HEK293 (cell line): Measurements from ENCODE around the gene SPRED2.
A peak's percentile ranks its signal among the peaks of the same experiment; 100 is the strongest.

Experiments used
- BCL11B ChIP-seq: fragments of 450-650 bp; formaldehyde crosslinking; IDR thresholded peaks from 2 replicates; pipeline ENCODE4 v1.5.1; 2016; ENCODE audit warnings: low read depth, missing biosample characterization, missing genetic modification characterization
- MZF1 ChIP-seq: fragments of 450-650 bp; formaldehyde crosslinking; IDR thresholded peaks from 2 replicates; pipeline ENCODE4 v1.5.1; 2017; ENCODE audit warnings: missing biosample characterization, missing genetic modification characterization, borderline replicate concordance
- PRDM1 ChIP-seq: fragments of 450-650 bp; formaldehyde crosslinking; IDR thresholded peaks from 2 replicates; pipeline ENCODE4; 2016; ENCODE audit warnings: missing biosample characterization, missing genetic modification characterization
- SCRT1 ChIP-seq: fragments of 450-650 bp; formaldehyde crosslinking; IDR thresholded peaks from 2 replicates; pipeline ENCODE4 v1.5.1; 2016; ENCODE audit warnings: missing biosample characterization, missing genetic modification characterization, borderline replicate concordance
- SP3 ChIP-seq: fragments of 450-650 bp; formaldehyde crosslinking; IDR thresholded peaks from 2 replicates; pipeline ENCODE4 v1.5.1; 2016; ENCODE audit warnings: missing biosample characterization, missing genetic modification characterization
- ZFP3 ChIP-seq: fragments of 450-650 bp; formaldehyde crosslinking; IDR thresholded peaks from 2 replicates; pipeline ENCODE4 v1.5.1; 2016; ENCODE audit warnings: low read depth, missing biosample characterization, missing genetic modification characterization
- ZNF138 ChIP-seq: fragments of 450-650 bp; formaldehyde crosslinking; IDR thresholded peaks from 2 replicates; pipeline ENCODE4 v1.5.1; 2016; ENCODE audit warnings: missing biosample characterization, missing genetic modification characterization, borderline replicate concordance
- ZNF223 ChIP-seq: fragments of 450-650 bp; formaldehyde crosslinking; IDR thresholded peaks from 2 replicates; pipeline ENCODE4 v1.5.1; 2016; ENCODE audit warnings: missing biosample characterization, missing genetic modification characterization
- ZNF24 ChIP-seq: fragments of 450-650 bp; formaldehyde crosslinking; IDR thresholded peaks from 2 replicates; pipeline ENCODE4 v1.5.1; 2016; ENCODE audit warnings: missing biosample characterization, missing genetic modification characterization
- ZNF341 ChIP-seq: fragments of 450-650 bp; formaldehyde crosslinking; IDR thresholded peaks from 2 replicates; pipeline ENCODE4; 2016; ENCODE audit warnings: low read depth, missing biosample characterization, missing genetic modification characterization
- ZNF366 ChIP-seq: fragments of 450-650 bp; formaldehyde crosslinking; conservative IDR thresholded peaks from 2 replicates; pipeline ENCODE4 v1.5.1; 2016; ENCODE audit warnings: missing biosample characterization, missing genetic modification characterization
- ZNF394 ChIP-seq: fragments of 450-650 bp; formaldehyde crosslinking; IDR thresholded peaks from 2 replicates; pipeline ENCODE4 v1.5.1; 2016; ENCODE audit warnings: missing biosample characterization, missing genetic modification characterization, mild to moderate bottlenecking, moderate library complexity, borderline replicate concordance
- ZNF501 ChIP-seq: fragments of 450-650 bp; formaldehyde crosslinking; IDR thresholded peaks from 2 replicates; pipeline ENCODE4 v1.5.1; 2016; ENCODE audit warnings: missing biosample characterization, missing genetic modification characterization
- ZNF600 ChIP-seq: fragments of 450-650 bp; formaldehyde crosslinking; IDR thresholded peaks from 2 replicates; pipeline ENCODE4 v1.5.1; 2016; ENCODE audit warnings: missing biosample characterization, missing genetic modification characterization
- ZNF629 ChIP-seq: fragments of 450-650 bp; formaldehyde crosslinking; IDR thresholded peaks from 2 replicates; pipeline ENCODE4 v1.5.1; 2017; ENCODE audit warnings: missing biosample characterization, missing genetic modification characterization
- ZNF660 ChIP-seq: fragments of 450-650 bp; IDR thresholded peaks from 2 replicates; pipeline ENCODE4 v1.5.1; 2018; ENCODE audit warnings: missing biosample characterization, mild to moderate bottlenecking, missing genetic modification characterization
- ZSCAN16 ChIP-seq: fragments of 450-650 bp; formaldehyde crosslinking; IDR thresholded peaks from 2 replicates; pipeline ENCODE4 v1.5.1; 2016; ENCODE audit warnings: missing biosample characterization, missing genetic modification characterization
- ZSCAN23 ChIP-seq: fragments of 450-650 bp; formaldehyde crosslinking; IDR thresholded peaks from 2 replicates; pipeline ENCODE4 v1.5.1; 2016; ENCODE audit warnings: missing biosample characterization, missing genetic modification characterization
- ZSCAN30 ChIP-seq: fragments of 450-650 bp; IDR thresholded peaks from 2 replicates; pipeline ENCODE4 v1.5.1; 2018; ENCODE audit warnings: missing biosample characterization, mild to moderate bottlenecking, missing genetic modification characterization, moderate library complexity
- TF ChIP-seq, protein P1 (sequence below): fragments of 450-650 bp; formaldehyde crosslinking; IDR thresholded peaks from 2 replicates; pipeline ENCODE4 v1.5.1; 2017; ENCODE audit warnings: missing biosample characterization, missing genetic modification characterization
- TF ChIP-seq, protein P2 (sequence below): fragments of 450-650 bp; formaldehyde crosslinking; IDR thresholded peaks from 2 replicates; pipeline ENCODE4 v1.5.1; 2016; ENCODE audit warnings: missing biosample characterization, missing genetic modification characterization
- TF ChIP-seq, protein P3 (sequence below): fragments of 450-650 bp; formaldehyde crosslinking; IDR thresholded peaks from 2 replicates; pipeline ENCODE4 v1.5.1; 2016; ENCODE audit warnings: missing biosample characterization, missing genetic modification characterization
- TF ChIP-seq, protein P4 (sequence below): fragments of 450-650 bp; formaldehyde crosslinking; IDR thresholded peaks from 2 replicates; pipeline ENCODE4 v1.5.1; 2016; ENCODE audit warnings: missing biosample characterization, missing genetic modification characterization, borderline replicate concordance
- TF ChIP-seq, protein P5 (sequence below): fragments of 450-650 bp; formaldehyde crosslinking; IDR thresholded peaks from 2 replicates; pipeline ENCODE4 v1.5.1; 2016; ENCODE audit warnings: missing biosample characterization, missing genetic modification characterization
- TF ChIP-seq, protein P6 (sequence below): fragments of 450-650 bp; formaldehyde crosslinking; IDR thresholded peaks from 2 replicates; pipeline ENCODE4 v1.5.1; 2017; ENCODE audit warnings: missing biosample characterization, missing genetic modification characterization

The SPRED2 gene

DNA sequence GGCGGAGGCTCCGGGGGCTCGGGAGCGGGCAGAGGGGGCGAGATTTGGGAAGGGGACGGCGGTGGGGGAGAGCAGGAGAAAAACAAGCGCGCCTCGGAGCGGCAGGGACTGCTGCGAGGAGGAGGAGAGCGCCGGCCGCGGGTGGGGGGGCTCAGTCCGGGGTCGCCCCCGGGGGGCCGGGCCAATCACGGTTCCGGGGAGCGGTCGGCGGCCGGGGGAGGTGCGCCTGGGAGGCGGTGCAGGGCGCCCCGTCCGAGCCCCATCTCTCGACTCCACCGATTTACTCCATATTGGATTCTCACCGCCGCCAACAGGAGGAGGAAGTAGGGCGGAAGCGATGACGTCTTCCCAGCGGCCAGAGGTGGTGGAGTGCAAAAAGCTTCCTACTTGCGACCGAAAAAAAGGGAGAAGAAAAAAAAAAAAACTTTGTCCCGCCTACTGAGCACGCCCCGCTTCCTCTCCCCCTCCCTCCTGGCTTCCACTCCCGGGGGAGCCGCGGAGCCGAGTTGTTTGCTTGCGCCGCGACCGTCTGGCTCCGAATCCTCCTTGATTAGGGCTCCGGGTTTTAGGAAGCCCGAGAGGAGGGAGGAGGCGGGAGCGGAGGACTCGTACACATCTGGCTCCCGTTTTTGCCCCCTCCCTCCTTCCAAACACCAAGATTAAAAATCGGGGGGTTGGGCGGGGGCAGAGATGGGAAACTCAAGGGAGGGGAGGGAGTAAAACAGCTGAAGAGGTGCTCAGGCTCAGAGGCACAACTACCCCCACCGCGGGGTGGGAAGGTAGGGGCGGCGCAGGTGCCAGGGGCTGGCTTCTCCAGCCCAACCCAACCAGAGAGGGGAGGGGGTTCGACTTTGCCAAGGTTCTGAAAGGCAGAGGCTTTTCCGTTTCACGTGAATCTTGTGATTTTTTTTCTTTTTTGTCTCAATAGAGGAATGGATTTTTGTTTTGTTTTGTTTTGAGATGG lies at the start of gene SPRED2 (continued):
- TF ChIP-seq ZSCAN30 (tag by site-specific recombination) (peak; percentile 85; the same call in 1 of the 2 replicates), ZNF223 (no peak), SCRT1 (tag by site-specific recombination) (no peak), ZSCAN23 (peak; percentile 73; the same call in 1 of the 2 replicates), SP3 (tag by site-specific recombination) (peak; percentile 94), ZNF600 (tag by site-specific recombination) (0 out of 2 replicates have a peak, but pooled peaks have one; percentile 12), ZNF660 (tag by site-specific recombination) (peak; percentile 96), ZNF138 (tag by site-specific recombination) (no peak), ZNF394 (tag by site-specific recombination) (peak; percentile 73), BCL11B (tag by site-specific recombination) (0 out of 2 replicates have a peak, but pooled peaks have one; percentile 77), ZNF341 (tag by site-specific recombination) (peak; percentile 83), MZF1 (0 out of 2 replicates have a peak, but pooled peaks have one; percentile 56), PRDM1 (tag by site-specific recombination) (no peak), ZSCAN16 (tag by site-specific recombination) (no peak), ZNF24 (peak; percentile 71), ZNF629 (tag by site-specific recombination) (peak; percentile 91), ZFP3 (tag by site-specific recombination) (peak; percentile 49), ZNF366 (tag by site-specific recombination) (peak; percentile 90), ZNF501 (peak; percentile 64; the same call in 1 of the 2 replicates)
- TF ChIP-seq, protein P1, sequence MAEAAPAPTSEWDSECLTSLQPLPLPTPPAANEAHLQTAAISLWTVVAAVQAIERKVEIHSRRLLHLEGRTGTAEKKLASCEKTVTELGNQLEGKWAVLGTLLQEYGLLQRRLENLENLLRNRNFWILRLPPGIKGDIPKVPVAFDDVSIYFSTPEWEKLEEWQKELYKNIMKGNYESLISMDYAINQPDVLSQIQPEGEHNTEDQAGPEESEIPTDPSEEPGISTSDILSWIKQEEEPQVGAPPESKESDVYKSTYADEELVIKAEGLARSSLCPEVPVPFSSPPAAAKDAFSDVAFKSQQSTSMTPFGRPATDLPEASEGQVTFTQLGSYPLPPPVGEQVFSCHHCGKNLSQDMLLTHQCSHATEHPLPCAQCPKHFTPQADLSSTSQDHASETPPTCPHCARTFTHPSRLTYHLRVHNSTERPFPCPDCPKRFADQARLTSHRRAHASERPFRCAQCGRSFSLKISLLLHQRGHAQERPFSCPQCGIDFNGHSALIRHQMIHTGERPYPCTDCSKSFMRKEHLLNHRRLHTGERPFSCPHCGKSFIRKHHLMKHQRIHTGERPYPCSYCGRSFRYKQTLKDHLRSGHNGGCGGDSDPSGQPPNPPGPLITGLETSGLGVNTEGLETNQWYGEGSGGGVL (tag by site-specific recombination): peak; percentile 89
- TF ChIP-seq, protein P2, sequence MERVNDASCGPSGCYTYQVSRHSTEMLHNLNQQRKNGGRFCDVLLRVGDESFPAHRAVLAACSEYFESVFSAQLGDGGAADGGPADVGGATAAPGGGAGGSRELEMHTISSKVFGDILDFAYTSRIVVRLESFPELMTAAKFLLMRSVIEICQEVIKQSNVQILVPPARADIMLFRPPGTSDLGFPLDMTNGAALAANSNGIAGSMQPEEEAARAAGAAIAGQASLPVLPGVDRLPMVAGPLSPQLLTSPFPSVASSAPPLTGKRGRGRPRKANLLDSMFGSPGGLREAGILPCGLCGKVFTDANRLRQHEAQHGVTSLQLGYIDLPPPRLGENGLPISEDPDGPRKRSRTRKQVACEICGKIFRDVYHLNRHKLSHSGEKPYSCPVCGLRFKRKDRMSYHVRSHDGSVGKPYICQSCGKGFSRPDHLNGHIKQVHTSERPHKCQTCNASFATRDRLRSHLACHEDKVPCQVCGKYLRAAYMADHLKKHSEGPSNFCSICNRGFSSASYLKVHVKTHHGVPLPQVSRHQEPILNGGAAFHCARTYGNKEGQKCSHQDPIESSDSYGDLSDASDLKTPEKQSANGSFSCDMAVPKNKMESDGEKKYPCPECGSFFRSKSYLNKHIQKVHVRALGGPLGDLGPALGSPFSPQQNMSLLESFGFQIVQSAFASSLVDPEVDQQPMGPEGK (tag by site-specific recombination): peak; percentile 95
- TF ChIP-seq, protein P3, sequence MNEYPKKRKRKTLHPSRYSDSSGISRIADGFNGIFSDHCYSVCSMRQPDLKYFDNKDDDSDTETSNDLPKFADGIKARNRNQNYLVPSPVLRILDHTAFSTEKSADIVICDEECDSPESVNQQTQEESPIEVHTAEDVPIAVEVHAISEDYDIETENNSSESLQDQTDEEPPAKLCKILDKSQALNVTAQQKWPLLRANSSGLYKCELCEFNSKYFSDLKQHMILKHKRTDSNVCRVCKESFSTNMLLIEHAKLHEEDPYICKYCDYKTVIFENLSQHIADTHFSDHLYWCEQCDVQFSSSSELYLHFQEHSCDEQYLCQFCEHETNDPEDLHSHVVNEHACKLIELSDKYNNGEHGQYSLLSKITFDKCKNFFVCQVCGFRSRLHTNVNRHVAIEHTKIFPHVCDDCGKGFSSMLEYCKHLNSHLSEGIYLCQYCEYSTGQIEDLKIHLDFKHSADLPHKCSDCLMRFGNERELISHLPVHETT (tag by site-specific recombination): peak; percentile 75
- TF ChIP-seq, protein P4, sequence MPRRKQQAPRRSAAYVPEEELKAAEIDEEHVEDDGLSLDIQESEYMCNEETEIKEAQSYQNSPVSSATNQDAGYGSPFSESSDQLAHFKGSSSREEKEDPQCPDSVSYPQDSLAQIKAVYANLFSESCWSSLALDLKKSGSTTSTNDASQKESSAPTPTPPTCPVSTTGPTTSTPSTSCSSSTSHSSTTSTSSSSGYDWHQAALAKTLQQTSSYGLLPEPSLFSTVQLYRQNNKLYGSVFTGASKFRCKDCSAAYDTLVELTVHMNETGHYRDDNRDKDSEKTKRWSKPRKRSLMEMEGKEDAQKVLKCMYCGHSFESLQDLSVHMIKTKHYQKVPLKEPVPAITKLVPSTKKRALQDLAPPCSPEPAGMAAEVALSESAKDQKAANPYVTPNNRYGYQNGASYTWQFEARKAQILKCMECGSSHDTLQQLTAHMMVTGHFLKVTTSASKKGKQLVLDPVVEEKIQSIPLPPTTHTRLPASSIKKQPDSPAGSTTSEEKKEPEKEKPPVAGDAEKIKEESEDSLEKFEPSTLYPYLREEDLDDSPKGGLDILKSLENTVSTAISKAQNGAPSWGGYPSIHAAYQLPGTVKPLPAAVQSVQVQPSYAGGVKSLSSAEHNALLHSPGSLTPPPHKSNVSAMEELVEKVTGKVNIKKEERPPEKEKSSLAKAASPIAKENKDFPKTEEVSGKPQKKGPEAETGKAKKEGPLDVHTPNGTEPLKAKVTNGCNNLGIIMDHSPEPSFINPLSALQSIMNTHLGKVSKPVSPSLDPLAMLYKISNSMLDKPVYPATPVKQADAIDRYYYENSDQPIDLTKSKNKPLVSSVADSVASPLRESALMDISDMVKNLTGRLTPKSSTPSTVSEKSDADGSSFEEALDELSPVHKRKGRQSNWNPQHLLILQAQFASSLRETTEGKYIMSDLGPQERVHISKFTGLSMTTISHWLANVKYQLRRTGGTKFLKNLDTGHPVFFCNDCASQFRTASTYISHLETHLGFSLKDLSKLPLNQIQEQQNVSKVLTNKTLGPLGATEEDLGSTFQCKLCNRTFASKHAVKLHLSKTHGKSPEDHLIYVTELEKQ: peak; percentile 57; the same call in 1 of the 2 replicates
- TF ChIP-seq, protein P5, sequence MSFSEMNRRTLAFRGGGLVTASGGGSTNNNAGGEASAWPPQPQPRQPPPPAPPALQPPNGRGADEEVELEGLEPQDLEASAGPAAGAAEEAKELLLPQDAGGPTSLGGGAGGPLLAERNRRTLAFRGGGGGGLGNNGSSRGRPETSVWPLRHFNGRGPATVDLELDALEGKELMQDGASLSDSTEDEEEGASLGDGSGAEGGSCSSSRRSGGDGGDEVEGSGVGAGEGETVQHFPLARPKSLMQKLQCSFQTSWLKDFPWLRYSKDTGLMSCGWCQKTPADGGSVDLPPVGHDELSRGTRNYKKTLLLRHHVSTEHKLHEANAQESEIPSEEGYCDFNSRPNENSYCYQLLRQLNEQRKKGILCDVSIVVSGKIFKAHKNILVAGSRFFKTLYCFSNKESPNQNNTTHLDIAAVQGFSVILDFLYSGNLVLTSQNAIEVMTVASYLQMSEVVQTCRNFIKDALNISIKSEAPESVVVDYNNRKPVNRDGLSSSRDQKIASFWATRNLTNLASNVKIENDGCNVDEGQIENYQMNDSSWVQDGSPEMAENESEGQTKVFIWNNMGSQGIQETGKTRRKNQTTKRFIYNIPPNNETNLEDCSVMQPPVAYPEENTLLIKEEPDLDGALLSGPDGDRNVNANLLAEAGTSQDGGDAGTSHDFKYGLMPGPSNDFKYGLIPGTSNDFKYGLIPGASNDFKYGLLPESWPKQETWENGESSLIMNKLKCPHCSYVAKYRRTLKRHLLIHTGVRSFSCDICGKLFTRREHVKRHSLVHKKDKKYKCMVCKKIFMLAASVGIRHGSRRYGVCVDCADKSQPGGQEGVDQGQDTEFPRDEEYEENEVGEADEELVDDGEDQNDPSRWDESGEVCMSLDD: peak; percentile 84
- TF ChIP-seq, protein P6, sequence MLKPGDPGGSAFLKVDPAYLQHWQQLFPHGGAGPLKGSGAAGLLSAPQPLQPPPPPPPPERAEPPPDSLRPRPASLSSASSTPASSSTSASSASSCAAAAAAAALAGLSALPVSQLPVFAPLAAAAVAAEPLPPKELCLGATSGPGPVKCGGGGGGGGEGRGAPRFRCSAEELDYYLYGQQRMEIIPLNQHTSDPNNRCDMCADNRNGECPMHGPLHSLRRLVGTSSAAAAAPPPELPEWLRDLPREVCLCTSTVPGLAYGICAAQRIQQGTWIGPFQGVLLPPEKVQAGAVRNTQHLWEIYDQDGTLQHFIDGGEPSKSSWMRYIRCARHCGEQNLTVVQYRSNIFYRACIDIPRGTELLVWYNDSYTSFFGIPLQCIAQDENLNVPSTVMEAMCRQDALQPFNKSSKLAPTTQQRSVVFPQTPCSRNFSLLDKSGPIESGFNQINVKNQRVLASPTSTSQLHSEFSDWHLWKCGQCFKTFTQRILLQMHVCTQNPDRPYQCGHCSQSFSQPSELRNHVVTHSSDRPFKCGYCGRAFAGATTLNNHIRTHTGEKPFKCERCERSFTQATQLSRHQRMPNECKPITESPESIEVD (tag by site-specific recombination): peak; percentile 59
